Hematopoietic multipotent progenitor cell treated with erythropoietin and hydrocortisone succinate and interleukin-3 and kit ligand, for 8 days (in vitro differentiated cells): Measurements from ENCODE around the gene CBX1.
"Not testable (repeated sequence)": the region's sequence is repeated elsewhere in the genome, so short reads cannot be mapped to it uniquely, and the experiment has no call there.

Source experiments
- DNase-seq: peaks from one replicate; pipeline ENCODE4 v3.0.0-alpha.2; 2015

The CBX1 gene

DNA sequence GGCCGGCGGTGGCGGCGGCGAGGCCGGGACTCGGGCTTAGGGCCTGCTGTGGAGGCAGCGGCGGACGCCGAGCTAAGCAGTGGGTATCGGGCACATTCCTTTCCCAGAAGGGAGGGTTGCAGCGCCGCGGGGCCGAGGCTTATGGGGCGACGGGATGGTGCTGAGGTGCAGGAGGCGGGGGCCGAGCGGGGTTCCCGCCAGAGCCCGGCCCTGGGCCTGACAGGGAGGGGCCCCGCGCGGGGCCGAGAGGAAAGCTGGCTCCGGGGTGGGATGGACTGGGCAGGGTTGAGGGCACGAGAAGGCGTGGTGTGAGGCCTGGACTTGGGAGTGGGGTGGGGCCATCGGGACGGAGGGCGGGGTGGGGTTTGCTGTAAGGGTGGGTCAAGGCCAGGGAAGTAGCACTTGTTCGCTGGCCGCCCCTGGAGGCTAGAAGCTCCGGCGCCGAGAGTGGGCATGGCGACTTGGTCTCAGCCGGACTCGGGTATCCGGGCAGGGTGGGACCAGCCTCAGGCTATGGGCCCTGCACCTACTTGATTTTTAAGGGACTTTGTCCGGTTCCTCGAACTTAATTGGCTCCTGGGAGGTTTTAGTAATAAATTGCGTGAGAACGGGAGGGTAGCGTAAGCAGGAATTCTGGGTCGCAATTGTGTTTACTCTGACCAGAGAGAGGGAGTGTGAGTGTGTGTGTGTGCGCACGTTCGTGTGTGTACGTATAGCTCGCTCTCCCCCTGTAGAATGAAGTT is 52.7 kb downstream of the CBX1 start:
- DNase-seq = peak; percentile 88

DNA sequence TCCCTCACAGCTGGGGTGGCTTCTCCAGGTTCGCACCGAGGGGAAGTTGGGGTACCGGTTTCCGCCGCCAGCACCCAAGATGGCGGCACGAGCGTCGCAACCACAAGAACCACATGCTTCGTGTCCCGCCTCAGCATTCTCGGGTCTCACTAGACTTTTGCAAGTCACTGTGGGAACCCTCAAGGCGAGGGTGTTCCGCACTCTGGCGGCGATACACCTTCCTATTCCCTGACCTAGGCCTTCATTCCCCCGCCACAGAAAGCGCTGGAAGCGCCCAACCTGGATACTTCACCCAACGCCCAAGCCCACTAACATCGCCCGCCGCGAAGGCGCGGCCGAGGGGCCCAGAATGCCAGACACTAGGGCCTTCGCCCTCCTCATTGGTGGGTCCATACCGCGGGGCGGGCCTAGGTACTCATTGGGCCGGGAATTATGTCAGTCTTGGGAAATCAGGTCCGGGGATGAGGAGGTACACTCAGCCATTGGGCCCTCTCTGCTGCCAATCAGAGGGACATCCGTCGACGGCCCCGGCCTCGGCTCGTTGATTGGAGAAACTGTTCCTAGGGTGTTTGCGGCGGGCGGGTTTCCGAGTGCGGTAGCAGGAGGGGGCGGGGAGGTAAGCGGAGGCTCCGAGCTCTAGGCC is 53.4 kb downstream of the CBX1 start, which contains the start of gene NFE2L1:
Gene NFE2L1 (plus strand): TSS at position 619 of the 643 bp plus-strand sequence. CDS start 2,760 bp downstream, outside the sequence.
- peak; percentile 100 for DNase-seq

DNA sequence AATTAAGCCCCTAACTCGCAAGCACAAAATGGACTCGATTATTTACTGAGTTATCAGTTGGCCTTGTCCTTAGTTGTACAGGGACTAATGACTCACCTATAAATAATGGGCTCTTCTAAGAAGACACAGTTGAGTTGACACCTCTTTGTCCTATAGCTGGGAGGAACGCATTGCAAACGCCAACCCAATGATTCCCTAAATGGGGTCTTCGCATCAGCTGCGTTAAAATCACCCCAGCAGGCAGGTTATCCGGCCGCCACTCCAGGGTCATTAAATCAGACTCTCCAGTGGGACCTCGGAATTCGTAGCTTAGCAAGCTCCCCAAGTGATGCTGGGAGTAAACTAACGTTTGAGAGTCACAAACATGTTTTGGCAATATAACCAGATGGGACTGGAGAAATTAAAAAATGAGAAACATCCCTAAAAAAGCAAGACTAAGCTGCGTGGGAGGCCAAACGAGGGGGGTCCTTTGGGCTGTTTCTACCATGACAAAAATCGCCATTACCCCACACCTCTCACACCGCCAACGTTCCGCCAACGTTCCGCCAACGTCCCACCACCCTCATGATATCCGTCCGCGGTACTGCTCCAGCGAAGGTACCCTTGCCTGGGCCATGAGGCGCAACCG is 54.1 kb downstream of the CBX1 start:
- peak; percentile 48 for DNase-seq

DNA sequence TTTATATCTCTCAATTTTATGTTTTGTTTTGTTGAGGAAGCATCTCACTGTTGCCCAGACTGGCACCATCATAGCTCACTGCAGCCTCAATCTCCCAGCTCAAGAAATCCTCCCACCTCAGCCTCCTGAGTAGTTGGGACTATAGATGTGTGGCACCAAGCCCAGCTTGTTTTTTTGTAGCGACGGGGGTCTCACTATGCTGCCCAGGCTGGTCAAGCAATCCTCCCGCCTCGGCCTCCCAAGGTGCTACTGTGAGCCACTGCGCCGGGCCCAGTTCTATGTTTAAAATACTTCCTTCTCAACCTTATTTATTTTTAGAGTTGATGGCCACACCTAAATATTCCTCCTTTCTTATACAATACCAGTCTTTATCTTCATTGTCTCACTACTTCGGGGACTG is 55.0 kb downstream of the CBX1 start:
- DNase-seq = no peak

DNA sequence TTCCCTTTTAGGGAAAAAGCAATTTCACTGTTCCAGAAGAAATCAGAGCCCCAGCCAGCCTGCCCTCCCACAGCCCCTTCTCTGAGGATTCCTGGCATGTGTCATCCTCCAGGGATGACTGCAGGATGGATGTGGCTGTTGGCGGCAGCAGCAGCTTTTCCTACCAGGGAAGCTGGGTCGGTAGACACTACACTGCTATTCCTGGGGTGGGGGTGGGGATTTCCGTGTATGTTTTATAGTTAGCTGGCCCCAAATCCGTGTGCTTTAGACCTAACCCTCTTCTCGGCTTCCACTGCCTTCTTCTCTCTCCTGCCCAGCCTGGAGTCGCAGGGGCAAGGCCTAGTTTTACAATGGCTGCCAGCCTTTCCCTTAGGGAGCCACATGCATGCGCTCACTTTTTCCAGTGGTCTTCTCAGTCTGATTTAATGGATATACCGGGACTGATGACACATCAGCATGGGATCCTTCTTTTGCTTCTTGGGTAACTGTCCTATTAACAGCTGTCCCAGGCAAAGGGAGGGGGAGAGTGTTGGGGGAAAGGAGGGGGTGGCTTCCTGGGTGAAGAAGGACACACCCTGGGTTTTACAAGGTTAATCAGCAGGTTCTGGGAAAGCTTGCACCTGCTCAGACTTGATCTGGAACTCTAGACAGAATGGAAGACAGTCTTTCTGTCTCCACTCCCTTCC is 55.8 kb downstream of the CBX1 start:
- DNase-seq = peak; percentile 16

DNA sequence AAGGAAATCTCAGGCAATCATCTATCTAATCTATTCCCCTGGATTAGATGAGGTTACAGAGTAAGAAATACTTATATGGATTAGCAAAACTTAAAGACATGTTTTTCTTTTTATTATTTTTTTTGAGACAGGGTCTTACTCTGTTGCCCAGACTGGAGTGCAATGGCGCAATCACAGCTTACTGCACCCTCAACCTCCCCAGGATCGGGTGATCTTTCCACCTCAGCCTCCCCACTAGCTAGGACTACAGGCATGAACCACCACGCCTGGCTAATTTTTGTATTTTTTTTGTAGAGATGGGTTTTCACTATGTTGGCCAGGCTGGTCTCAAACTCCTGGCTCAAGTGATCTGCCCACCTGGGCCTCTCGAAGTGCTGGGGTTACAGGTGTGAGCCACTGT is 56.4 kb downstream of the CBX1 start:
- no peak for DNase-seq

DNA sequence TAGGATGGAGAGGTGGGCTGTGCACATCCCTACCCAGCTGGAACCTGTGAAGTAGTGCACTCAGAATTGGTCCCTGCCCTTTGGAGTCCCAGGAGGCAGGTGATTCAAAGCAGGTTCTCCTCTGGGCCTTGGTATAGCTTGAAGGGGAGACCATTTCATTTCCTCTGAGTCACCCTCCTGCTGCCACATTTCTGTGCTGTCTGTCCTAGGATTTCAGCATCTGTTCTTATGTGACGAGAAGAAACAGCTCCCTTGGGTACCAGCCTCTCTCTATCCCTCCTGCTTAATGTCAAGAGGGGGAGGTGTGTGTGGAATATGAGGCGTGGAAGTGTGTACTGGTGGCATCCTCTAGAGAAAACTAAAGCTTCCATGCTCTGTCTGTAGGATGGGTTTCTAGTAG is 58.1 kb downstream of the CBX1 start:
- no peak for DNase-seq

DNA sequence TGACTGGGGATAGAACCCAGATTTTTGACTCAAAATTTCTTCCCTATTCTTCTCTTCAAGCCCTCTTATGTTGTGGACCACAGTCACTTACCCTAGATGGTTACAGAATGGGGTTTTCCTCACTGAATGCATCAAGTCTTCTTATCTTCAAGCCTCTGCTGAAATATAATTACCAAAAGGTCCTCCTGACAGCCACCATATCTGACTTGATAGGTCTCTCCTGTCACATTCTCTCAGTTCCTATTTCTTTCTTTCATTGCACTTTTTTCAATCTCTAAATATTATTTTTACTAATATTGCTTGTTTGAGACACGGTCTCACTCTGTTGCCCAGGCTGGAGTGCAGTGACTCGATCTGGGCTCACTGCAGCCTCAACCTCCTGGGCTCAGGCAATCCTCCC is 62.6 kb downstream of the CBX1 start:
- DNase-seq = no peak

DNA sequence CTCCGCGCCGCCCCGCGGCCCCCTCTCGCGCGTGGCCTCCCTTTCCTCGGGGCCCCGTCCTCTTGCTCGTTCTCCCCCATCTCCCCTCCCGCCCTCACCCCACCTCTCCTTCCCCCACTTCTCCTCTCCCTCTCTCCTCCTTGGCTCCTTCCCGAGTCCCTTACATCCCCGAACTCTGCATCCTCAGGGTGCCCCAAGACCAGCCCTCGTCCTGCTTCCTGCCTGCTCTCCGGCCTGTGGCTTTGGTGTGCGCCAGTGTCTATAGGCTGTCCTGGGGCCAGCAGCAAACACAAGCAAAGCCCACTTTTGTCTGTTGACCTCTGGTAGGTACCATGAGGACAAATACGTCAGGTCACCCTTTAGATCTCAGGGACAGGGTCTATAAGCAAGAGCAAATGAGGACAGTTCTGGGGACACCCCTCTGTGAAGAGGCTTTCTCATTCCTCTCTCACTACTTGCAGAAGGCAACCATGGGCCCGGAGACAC is 63.4 kb downstream of the CBX1 start:
- no peak for DNase-seq

DNA sequence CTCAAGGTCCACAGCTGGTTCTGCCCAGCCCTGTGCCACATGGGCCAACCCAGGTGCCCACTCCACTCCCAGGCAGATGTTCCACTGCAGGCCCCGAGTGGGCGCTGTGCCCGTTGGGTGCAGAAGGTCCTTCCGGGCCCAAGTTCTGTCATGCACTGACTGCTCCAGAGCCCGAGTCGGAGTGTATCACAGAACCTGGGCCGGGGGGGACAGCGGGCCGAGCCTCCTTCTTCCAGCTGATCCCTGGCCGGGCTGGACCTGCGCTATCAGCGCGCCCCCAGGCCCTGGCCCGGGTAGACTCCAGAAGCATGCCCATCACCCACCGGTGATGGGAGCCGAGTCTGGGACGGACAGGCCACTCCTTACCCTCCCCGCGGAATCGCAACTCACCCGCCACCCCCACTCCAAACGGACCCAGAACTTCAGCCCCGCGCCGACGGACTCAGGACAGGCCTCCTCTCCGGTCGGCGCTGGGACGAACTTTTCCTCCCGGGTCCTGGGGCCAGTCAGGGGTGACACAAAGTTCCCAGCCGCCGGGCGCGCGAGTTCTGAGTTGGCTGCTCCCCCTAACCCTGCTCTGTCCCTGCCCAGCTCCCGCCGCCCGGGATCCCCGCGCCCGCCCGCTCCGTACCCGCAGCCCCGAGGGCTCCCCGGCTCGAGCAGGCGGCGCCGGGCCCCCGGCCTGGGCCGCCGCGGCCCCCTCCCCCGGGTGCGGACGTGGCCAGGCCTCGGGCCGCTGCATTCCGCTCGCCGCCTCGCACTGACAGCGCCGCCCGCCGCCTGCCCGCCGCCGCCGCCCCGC is 64.0 kb downstream of the CBX1 start, which contains the start of gene COPZ2:
Gene COPZ2 (minus strand): TSS at position 762 of the 802 bp plus-strand sequence. CDS start 20 bp downstream, at position 742.
- peak; percentile 60 for DNase-seq

DNA sequence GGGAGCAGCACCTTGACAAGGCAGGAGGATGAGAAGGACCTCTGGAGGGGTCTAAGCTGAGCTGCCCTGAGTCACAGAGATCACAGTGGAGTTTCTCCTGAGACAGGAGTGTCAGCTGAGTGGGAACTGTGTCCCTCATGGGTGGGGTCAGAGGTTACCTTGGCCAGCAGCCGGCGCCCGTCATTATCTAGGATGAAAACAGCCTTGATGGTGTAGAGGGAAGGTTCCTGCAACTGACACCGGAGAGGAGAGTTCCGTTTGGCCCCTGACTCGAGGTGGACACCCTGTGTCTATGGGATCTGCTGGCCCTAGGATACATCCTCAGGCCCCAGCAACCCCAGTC is 64.6 kb downstream of the CBX1 start:
- no peak for DNase-seq

DNA sequence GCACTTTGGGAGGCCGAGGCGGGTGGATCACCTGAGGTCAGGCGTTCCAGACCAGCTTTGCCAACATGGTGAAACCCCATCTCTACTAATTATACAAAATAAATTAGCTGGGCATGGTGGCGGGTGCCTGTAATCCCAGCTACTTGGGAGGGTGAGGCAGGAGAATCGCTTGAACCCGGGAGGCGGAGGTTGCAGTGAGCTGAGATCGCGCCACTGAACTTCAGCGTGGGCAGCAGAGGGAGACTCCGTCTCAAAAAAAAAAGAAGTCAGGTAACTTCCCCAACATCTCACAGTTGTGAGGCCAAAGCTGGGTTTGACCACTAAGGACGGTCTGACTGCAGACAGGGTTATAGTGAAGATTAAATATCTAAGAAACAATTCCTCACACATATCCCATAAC is 66.5 kb downstream of the CBX1 start:
- not testable (repeated sequence) for DNase-seq

DNA sequence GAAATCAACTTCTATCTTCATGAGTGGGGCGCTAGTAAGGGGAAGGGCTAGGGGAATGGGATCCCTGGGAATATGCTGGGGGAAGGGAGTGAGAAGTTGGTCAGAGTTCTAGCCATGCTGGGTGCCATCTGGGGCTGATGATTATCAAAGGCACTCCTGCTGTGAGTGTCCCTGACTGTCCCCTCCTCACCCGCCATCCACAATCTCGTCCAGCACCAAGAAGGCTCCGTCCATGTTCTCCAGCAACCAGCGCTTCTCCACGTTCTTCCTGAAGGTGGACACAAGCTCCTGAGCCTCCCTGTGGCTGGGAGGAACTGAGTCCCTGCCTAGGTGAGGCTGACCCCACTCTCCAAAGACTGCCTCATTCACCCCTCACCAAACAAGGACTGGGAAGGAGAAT is 69.3 kb downstream of the CBX1 start:
- DNase-seq = no peak

DNA sequence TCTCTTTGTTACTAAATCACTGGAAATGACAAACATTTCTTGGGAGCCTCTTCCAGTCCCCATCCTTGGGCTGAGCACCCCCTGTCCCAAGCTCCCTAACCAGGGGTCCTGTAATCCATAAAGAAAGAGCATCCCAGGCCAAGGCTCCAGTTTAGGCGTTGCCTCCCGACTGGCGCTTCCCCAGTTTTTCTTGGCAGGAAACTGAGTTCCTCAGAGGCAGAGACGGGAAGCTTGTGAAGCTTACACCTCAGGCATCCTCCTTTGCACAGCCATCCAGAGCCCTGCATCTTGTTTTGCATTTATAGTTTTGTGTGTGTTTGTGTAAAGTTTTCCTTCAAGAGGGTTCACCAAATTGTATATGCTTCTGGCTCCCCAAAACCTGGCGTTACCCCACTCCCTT is 70.7 kb downstream of the CBX1 start:
- no peak for DNase-seq

DNA sequence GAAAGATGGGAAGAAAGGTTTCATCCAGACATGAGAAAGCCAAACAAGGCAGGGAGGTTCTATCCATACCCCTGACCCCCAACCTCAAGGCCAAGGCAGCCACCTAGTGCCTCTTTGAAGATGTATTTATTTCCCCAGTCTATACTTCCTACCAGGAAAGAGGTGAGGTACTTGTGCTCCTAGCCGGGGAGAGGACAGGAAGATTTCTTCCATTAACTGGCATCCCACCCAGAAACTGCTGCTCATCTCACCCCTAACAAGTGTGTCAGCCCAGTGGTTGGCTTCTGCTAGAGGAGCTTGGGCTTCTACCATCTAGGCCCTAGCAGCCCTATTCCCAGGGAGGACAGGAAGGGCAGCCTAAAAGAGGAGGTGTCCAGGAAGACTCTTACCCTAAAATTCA is 72.5 kb downstream of the CBX1 start:
- no peak for DNase-seq

DNA sequence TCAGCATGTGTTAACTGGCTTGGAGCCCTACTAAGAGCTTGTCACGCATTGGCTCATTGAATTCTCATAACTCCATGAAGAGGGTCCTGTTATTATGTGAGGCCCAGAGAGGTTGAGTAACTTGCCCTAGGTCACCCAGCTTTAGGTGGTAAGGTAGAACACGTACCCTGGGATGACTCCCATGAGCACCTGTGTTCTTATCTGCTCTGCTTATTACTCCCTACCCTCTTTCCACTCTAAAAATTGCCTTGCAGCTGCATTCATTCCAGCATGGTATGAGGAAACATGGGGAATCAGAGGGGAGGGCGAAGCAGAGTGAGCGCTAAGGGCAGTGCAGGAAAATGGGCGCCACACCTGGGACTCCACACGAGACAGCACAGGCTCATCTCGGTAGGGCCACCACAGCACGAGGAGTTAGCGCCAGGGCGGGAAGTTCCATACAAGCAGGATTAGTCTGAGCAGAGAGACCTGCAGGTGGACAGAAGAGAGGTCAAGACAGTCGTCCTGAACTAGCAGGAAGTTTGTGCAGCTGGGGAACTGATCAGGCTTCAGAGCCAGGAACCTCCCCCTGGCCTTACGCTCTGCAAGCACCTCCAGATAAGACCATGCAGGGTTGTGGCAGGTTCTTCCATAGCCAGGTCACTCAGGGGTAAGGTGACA is 73.8 kb downstream of the CBX1 start:
- no peak for DNase-seq

DNA sequence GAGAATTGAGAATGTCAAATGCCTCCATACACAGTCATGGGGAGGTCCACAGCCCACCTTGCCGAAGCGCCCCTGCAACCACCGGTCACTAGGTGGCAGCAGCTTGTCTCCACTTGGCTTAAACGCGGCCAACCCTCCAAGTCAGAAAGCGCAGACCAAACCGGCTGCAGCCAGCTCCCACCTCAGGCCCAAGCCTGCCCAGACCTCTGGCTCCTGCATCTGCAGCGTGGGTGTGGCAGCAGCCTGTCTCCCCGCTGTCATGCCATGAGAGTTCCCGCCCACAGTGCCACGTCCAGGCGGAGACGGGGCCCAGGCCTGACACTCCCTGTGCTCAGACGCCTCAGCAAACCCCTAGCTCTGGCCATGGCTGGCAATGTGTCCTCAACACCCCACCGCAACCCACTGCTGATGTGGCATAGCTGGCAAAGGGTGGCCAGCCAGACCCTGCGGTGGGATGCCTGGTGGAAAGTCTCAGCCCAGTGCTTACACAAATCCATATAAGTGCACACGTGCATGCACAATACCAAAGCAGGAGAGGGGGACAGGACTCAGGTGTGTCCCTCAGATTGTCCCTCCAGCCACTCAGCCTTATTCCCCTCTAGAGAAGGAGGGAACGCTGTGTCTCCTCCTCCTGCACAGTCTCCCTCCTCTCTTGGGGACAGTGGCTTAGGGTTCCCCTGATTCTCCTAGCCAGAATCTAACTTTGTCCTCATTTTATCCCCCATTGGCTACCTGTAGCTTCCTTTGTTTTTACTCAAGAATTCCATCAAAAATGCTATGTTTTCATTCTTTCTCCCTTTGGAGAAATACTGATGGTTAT is 74.6 kb downstream of the CBX1 start:
- peak; percentile 94 for DNase-seq

DNA sequence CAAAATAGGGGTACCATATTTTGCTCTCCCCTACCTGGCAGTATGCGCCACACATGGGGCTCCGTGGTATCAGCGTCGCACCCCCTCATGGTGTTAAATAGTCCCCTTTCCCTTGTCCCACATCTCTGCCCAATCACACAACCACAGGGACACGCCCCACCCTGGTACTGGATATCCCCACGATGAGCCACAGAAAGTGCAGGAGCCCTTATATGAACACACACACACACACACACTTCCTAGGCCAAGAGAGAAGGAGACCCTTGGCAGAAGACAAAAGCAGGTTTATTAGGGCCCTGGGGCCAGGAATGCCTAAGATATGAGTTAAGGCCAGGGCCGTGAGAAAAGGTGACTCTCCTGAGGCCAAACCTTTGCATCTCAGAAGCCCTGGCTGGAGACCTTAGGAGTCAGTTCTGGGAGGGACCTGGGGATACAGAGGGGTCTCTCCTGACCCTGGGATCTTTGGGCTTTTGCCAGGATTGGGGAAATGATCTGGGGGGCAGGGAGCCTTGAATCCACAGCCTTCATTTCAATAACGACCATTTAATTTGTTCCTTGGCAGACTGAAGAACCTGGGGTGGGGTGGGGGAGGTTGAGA is 75.3 kb downstream of the CBX1 start:
- peak; percentile 30 for DNase-seq

DNA sequence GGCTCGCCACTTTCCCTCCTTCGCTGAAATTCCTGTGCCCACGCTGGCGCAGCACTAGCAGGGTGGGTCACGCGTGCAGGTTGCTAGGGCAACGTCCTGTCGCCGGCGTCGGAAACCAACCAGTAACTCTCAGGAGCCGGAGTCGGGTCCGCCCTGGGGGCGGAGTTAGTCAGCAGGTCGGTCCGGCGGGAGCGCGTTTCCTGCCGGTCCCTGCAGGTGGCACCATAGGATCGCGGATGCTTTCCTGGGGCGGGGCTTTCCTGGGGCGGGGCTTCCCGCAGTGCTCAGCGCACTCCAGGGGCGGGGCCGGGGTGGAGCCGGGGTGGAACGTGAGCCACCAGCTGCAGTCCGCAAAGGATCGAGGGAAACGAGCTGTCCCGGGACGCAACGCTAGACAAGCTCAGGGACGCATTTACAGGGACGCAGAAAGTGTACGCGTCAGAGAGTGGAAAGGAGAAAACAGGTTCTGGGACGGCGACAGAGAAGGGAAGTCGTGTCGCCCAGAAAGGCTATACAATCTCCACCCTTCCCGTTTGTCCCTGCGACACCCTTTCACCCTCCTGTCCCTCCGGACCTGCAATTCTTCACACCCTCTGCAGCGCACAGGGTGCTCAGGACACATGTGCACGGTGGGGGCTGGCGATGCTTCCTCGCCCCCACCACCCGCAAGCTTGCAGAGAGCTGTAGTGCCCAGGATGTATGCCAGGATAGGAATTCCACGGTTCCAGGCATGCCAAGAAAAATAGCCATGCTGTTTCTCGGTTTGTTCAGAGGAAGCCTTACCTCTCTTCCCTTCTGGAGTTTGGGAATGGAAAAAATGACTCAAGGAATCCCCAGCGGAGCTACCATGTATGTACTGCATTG is 76.0 kb downstream of the CBX1 start:
- DNase-seq = peak; percentile 96
